ENCODE measurements around the gene CD99. TPM values are rescaled to one million over a fixed set of nuclear protein-coding genes. Genes with fewer than 3 reads are reported as not detected.
"Not testable (repeated sequence)": the region's sequence is repeated elsewhere in the genome, so short reads cannot be mapped to it uniquely, and the experiment has no call there.

The CD99 gene
- total RNA-seq, 2 experiments from 2014 or later = 112 to 116 TPM

DNA sequence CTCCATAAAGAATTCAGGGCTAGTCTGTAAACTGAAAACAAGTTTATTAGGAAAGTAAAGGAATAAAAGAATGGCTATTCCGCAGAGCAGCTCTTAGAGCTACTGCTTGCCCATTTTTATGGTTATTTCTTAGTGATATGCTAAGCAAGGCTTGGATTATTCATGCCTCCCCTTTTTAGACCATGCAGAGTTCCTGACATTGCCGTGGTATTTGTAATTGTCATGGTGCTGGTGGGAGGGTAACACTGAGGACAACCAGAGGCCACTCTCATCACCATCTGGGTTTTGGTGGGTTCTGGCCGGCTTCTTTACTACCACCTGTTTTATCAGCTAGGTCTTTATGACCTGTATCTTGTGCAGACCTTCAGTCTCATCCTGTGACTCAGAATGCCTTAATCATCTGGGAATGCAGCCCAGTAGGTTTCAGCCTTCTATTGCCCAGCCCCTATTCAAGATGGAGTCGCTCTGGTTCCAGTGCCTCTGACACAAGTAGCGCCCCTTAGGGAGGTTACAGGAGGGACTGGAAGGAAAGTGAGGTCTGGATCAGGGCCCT is 64.1 kb downstream of the CD99 start:
- not testable (repeated sequence) for H3K36me3 Mint-ChIP-seq, H3K4me1 Mint-ChIP-seq, DNase-seq, H3K9me3 Mint-ChIP-seq, H3K27me3 Mint-ChIP-seq, H3K27ac Mint-ChIP-seq, H3K4me3 Mint-ChIP-seq

GRCh38 chrX:2756548-2756947 is 65.5 kb downstream of the CD99 start:
- no peaks in the 10 kb centered on the region for H3K36me3 Mint-ChIP-seq
- H3K4me1 Mint-ChIP-seq = peaks cover 10% of the 10 kb centered on the region
- DNase-seq = peak; percentile 4
- no peak overlapping the region for H3K4me3 Mint-ChIP-seq
- no peaks in the 10 kb centered on the region for H3K9me3 Mint-ChIP-seq
- H3K27ac Mint-ChIP-seq = no peak overlapping the region
- no peaks in the 10 kb centered on the region for H3K27me3 Mint-ChIP-seq

- Mint-ChIP-seq H3K27ac (no peak overlapping the region), H3K4me1 (peaks cover 15% of the 10 kb centered on the region), H3K4me3 (no peak overlapping the region), H3K36me3 (no peaks in the 10 kb centered on the region), H3K9me3 (no peaks in the 10 kb centered on the region), H3K27me3 (no peaks in the 10 kb centered on the region)
- no peak for DNase-seq
Measured at GRCh38 chrX:2761246-2761645, 70.2 kb downstream of the CD99 start.

- not testable (repeated sequence) for DNase-seq, H3K4me3 Mint-ChIP-seq, H3K9me3 Mint-ChIP-seq, H3K27ac Mint-ChIP-seq, H3K36me3 Mint-ChIP-seq, H3K4me1 Mint-ChIP-seq, H3K27me3 Mint-ChIP-seq
Measured at GRCh38 chrX:2762671-2763070, 71.6 kb downstream of the CD99 start.

DNA sequence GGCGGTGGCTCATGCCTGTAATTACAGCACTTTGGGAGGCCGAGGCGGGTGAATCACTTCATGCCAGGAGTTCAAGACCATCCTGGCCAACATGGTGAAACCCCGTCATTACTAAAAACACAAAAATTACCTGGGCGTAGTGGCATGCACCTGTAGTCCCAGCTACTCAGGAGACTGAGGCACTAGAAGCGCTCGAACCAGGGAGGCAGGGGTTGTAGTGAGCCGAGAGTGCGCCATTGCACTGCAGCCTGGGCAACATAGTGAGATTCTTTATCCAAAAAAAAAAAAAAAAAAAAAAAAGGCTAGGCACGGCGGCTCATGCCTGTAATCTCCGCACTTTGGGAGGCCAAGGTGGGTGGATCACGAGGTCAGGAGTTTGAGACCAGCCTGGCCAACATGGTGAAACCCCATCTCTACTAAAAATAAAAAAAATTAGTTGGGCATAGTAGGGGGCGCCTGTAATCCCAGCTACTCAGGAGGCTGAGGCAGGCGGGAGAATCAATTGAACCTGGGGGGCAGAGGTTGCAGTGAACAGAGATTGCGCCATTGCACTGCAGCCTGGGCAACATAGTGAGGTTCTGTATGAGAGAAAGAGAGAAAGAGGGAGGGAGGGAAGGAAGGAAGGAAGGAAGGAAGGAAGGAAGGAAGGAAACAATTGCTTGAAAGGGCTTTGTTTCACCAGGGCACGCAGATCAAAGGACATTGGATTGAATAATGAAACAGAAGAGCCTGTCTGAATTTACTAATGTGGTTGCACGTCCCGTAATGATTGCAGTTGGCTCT is 73.9 kb downstream of the CD99 start:
- DNase-seq, H3K9me3 Mint-ChIP-seq, H3K27ac Mint-ChIP-seq, H3K36me3 Mint-ChIP-seq, H3K4me1 Mint-ChIP-seq, H3K27me3 Mint-ChIP-seq, H3K4me3 Mint-ChIP-seq: not testable (repeated sequence)

DNA sequence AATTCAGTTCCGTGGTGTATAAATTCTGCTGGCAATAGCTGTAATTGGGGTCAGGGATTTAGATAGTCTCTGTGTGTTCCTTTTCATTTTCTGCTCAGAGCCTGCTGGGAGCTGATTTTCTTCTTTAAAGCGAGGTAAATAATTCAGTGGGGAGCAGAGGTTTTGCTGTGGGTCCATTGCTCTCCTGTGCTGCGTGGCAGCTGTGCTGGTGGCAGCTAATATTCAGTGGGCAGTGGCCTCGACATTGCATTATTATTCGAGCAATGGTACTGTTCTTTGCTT is 74.4 kb downstream of the CD99 start:
- Mint-ChIP-seq H3K4me3 (no peak overlapping the region), H3K36me3 (no peaks in the 10 kb centered on the region), H3K27me3 (peaks cover 4% of the 10 kb centered on the region), H3K4me1 (peaks cover 5% of the 10 kb centered on the region), H3K27ac (no peak overlapping the region), H3K9me3 (no peaks in the 10 kb centered on the region)
- DNase-seq = no peak

GRCh38 chrX:2766906-2767305 is 75.8 kb downstream of the CD99 start:
- Mint-ChIP-seq H3K4me3 (no peak overlapping the region), H3K9me3 (no peaks in the 10 kb centered on the region), H3K4me1 (peaks cover 5% of the 10 kb centered on the region), H3K27ac (no peak overlapping the region), H3K27me3 (peaks cover 4% of the 10 kb centered on the region), H3K36me3 (no peaks in the 10 kb centered on the region)
- DNase-seq = no peak

DNA sequence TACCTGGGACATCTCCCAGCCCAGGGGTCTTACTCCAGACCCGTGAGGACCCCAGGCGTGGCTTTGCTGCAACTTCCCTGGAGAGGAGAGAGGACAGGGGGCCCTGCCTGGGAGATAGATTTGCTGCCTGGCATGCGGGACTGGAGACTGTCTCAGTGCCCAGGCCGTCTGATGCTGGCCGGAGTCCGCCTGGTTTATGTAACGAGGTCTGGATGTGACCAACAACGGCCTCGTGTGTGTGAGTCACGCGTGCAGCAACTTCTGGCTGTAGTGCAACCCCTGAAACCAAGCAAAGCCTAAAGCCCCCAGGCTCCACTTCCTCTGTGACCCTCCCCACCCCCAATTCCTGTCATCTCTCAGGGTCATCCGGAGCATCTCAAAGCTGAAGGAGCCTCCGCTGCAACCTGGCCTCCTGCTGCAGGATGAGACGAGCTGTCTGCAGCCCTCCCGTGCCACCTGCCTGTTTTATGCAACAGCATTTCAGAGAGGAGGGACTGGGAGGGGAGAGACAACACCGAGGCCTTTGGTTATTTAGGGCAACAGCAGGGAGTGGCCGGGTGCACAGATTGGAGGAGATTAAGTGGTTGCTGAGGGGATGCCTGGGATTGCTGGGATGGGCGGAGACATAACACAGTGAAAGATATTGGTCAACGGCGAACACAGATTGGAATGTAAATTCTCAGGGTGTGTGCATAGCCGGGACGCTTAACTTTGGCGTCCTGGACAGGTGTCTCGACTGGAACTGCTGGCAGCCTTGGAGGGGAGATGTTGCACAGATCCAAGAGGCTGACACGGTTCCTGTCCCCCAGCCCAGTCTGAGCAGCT is 76.7 kb downstream of the CD99 start:
- H3K27ac Mint-ChIP-seq = no peak overlapping the region
- H3K27me3 Mint-ChIP-seq = peaks cover 4% of the 10 kb centered on the region
- H3K9me3 Mint-ChIP-seq = no peaks in the 10 kb centered on the region
- peaks cover 5% of the 10 kb centered on the region for H3K4me1 Mint-ChIP-seq
- H3K36me3 Mint-ChIP-seq = no peaks in the 10 kb centered on the region
- H3K4me3 Mint-ChIP-seq = no peak overlapping the region
- DNase-seq = no peak

GRCh38 chrX:2769615-2770014 is 78.5 kb downstream of the CD99 start:
- Mint-ChIP-seq H3K27ac (no peak overlapping the region), H3K36me3 (no peaks in the 10 kb centered on the region), H3K4me3 (no peak overlapping the region), H3K27me3 (peaks cover 11% of the 10 kb centered on the region), H3K4me1 (peaks cover 5% of the 10 kb centered on the region), H3K9me3 (peaks cover 4% of the 10 kb centered on the region)
- DNase-seq = no peak

DNA sequence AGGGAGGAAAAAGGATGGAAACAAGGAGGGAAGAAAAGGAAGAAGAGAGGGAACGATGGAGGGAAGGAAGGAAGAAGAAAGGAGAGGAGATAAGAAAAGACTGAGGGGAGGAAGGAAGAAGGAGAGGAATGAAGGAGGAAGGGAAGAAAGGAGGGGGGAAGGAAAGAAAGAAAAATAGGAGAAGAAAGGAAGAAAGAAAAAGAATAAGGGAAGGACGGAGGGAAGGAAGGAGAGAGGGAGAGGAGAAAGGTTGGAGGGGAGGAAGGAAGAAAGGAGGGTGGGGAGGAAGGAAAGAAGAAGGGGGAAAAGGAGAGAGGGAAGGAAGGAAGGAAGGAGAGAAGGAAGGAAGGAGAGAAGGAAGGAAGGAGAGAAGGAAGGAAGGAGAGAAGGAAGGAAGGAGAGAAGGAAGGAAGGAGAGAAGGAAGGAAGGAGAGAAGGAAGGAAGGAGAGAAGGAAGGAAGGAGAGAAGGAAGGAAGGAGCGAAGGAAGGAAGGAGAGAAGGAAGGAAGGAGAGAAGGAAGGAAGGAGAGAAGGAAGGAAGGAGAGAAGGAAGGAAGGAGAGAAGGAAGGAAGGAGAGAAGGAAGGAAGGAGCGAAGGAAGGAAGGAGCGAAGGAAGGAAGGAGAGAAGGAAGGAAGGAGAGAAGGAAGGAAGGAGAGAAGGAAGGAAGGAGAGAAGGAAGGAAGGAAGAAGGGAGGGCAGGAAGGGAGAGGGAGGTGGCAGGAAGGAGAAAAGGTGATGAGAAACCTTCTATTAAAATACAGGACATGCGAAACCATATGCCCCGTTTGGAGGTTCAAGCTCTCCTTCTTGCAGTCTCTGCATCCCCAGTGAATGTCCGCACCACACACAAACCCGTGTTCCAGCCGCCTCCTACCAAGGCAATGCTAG is 82.3 kb downstream of the CD99 start:
- not testable (repeated sequence) for H3K36me3 Mint-ChIP-seq, H3K4me1 Mint-ChIP-seq, H3K4me3 Mint-ChIP-seq, H3K9me3 Mint-ChIP-seq, DNase-seq, H3K27ac Mint-ChIP-seq
- H3K27me3 Mint-ChIP-seq = peaks cover 11% of the 10 kb centered on the region

- no peak overlapping the region for H3K4me3 Mint-ChIP-seq
- DNase-seq = no peak
- peaks cover 11% of the 10 kb centered on the region for H3K27me3 Mint-ChIP-seq
- peaks cover 10% of the 10 kb centered on the region for H3K9me3 Mint-ChIP-seq
- H3K27ac Mint-ChIP-seq = no peak overlapping the region
- H3K36me3 Mint-ChIP-seq = no peaks in the 10 kb centered on the region
- H3K4me1 Mint-ChIP-seq = no peaks in the 10 kb centered on the region
Measured at GRCh38 chrX:2774057-2774456, 83.0 kb downstream of the CD99 start.

GRCh38 chrX:2774776-2775175 is 83.7 kb downstream of the CD99 start:
- H3K4me1 Mint-ChIP-seq = no peaks in the 10 kb centered on the region
- no peaks in the 10 kb centered on the region for H3K36me3 Mint-ChIP-seq
- DNase-seq = no peak
- peaks cover 10% of the 10 kb centered on the region for H3K9me3 Mint-ChIP-seq
- H3K27me3 Mint-ChIP-seq = peaks cover 11% of the 10 kb centered on the region
- H3K4me3 Mint-ChIP-seq = no peak overlapping the region
- no peak overlapping the region for H3K27ac Mint-ChIP-seq

GRCh38 chrX:2780472-2781225 is 89.6 kb downstream of the CD99 start:
- not testable (repeated sequence) for DNase-seq, H3K27ac Mint-ChIP-seq, H3K36me3 Mint-ChIP-seq, H3K4me1 Mint-ChIP-seq, H3K9me3 Mint-ChIP-seq, H3K4me3 Mint-ChIP-seq, H3K27me3 Mint-ChIP-seq

DNA sequence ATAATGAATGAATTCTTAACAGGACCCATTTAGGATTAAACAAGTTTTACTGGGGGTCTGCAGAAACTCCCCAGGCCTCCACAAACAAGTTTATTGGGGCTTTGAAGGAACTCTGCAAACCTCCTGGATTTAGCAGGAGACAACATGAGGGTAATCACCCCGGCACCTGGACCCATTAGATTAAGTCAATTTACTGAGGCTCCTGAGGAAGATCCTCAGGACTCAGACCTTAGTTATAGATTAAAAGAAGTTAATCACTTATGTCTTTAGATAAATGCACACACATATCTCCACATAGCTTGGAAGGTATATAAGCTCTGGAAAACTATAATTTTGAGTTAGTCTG is 90.1 kb downstream of the CD99 start:
- Mint-ChIP-seq H3K9me3 (no peaks in the 10 kb centered on the region), H3K4me3 (no peak overlapping the region), H3K27me3 (no peaks in the 10 kb centered on the region), H3K4me1 (peaks cover 6% of the 10 kb centered on the region), H3K36me3 (no peaks in the 10 kb centered on the region), H3K27ac (no peak overlapping the region)
- DNase-seq = no peak
